ENCODE results near the gene SAFB.

DNA sequence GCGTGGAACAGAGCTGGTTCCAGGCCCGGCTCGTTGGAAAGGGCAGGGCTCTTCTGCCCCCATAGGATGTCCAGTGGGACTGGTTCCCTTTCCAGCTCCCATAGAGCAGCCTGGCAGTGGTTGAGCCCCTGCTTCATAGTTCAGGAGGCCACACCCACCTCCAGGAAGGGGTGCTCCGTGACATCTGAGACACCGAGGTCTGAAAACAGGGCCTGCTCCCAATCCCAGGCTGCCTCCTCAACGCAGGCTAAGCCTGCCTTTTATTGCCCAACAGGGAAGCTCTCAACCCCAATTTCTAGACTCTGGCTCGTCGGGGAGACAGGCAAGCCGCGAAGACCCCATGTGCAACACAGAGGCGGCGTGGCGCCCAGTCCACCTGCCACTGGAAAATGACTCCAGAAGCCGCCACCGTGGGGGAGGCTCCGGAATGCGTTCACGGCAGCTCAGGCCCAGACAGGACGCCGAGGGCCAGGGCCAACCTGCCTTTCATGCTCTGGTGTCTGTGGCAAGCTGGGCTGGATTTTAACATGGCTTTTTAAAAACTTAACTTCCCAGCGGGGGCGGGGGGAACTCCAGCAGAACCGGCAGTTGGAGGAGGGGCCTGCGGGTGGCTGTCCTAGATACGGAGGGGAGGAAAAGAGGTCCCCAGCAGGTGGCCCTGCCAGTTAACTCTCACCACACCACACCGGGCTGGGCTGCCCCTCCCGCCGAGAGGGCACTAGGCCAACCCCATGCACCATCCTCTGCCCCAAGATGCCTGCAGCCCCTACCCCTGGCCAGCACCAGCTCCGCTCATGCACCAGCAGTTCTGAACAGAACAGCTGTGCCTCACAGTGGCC lies 37.2 kb upstream of the SAFB start:
- no peak for TF ChIP-seq POLR2A (IDR thresholded peaks at IDR 0.05)
- TF ChIP-seq, protein P1, sequence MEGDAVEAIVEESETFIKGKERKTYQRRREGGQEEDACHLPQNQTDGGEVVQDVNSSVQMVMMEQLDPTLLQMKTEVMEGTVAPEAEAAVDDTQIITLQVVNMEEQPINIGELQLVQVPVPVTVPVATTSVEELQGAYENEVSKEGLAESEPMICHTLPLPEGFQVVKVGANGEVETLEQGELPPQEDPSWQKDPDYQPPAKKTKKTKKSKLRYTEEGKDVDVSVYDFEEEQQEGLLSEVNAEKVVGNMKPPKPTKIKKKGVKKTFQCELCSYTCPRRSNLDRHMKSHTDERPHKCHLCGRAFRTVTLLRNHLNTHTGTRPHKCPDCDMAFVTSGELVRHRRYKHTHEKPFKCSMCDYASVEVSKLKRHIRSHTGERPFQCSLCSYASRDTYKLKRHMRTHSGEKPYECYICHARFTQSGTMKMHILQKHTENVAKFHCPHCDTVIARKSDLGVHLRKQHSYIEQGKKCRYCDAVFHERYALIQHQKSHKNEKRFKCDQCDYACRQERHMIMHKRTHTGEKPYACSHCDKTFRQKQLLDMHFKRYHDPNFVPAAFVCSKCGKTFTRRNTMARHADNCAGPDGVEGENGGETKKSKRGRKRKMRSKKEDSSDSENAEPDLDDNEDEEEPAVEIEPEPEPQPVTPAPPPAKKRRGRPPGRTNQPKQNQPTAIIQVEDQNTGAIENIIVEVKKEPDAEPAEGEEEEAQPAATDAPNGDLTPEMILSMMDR (IDR thresholded peaks at IDR 0.05 in 4 of 5, conservative IDR thresholded peaks at IDR 0.05 in 1 of 5): no peak
